Measurements from ENCODE around the gene WBP2NL.

DNA sequence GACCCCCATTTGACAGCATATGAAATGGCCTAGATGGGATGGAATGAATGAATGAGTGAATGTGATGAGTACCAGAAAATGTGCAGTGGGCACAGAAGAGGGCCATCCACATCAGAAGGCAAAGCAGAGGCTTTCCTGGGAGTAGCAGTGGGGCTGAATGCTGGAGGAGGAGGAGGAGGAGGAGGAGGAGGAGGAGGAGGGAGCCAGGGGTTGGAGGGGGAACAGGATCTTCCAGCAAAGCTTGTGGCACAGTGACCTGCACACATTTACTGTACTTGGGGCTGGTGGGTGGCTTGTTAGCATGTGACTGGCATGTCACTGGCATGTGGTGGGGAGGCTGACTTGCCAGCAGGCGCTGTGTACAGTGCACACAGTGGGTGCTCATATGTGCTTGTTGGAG lies 19.9 kb upstream of the WBP2NL start:
- TF ChIP-seq SP1 (IDR thresholded peaks at IDR 0.05) (no peak), ZNF384 (IDR thresholded peaks at IDR 0.05) (no peak), FOXM1 (IDR thresholded peaks at IDR 0.05; ENCODE audit: borderline replicate concordance) (no peak), BHLHE40 (IDR thresholded peaks at IDR 0.05; ENCODE audit: borderline replicate concordance) (no peak), ARNT (IDR thresholded peaks at IDR 0.05) (no peak), CTBP1 (IDR thresholded peaks at IDR 0.05; ENCODE audit: borderline replicate concordance) (no peak), ELF4 (IDR thresholded peaks at IDR 0.05) (no peak), SUZ12 (IDR thresholded peaks at IDR 0.05) (no peak), TARDBP (IDR thresholded peaks at IDR 0.05) (no peak), FOXK2 (IDR thresholded peaks at IDR 0.05) (no peak), L3MBTL2 (conservative IDR thresholded peaks at IDR 0.05) (no peak)
